ENCODE data around the gene E2F4. TPM values are rescaled to one million over a fixed set of nuclear protein-coding genes. Genes with fewer than 3 reads are reported as not detected.

Gene E2F4
- total and polyA plus RNA-seq, 2 experiments from 2014 or later, result 67.0 to 135 TPM

DNA sequence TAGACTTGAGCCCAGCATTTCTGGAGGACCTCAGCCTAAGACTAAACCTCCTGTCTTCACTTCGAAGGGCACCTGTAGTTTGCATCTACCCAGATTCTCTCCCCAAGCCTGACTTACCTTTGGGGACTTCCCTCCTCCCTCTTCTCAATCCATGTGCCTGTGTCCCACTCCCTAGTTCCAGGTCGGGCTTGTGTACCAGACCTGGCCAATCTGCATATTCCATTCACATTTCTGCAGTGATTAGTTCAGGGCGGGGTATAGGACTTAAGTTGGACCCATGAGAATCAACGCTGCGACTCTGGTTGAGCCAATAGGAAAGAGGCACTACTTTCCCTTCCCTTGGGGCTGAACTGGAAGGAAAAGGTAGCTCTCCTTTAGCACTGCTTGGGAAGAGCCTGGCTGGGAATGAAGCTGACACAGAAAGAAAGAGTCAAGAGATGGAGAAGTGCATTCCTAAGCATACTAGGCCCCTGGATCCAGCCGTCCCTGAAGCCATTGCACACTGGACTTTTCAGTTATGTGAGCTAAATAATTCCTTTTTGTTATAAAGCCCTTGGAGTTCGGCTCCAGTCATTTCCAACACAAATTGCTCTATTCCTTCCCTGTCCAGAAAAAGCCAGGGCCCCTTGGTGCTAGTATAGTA lies 34.7 kb upstream of the E2F4 start:
- Mint-ChIP-seq H3K36me3 (ENCODE audit: low read depth) (no peaks in the 10 kb centered on the region; the same call in 2 of the 3 replicates), H3K27ac (no peak overlapping the region), H3K4me3 (no peak overlapping the region; the same call in 2 of the 3 replicates), H3K27me3 (ENCODE audit: insufficient read depth, low read depth, poor library complexity) (peaks cover 98% of the 10 kb centered on the region), H3K4me1 (peaks cover 17% of the 10 kb centered on the region), H3K9me3 (peaks cover 4% of the 10 kb centered on the region; the same call in 2 of the 3 replicates)
- H3K4me2 ChIP-seq, result no peak overlapping the region
- DNase-seq (ENCODE audit: low spot score) (no peak), ATAC-seq (no peak)
- TF ChIP-seq ZNF462 (CRISPR knock-in tag; IDR thresholded peaks at IDR 0.05), result no peak
- TF ChIP-seq EZH2 (IDR thresholded peaks at IDR 0.05; ENCODE audit: low read depth, unreplicated experiment), result peak; percentile 80
- no peak overlapping the region for H2AFZ ChIP-seq
- no peaks in the 10 kb centered on the region for H3K9me2 ChIP-seq (ENCODE audit: insufficient read depth)
- H3K27me3 ChIP-seq (ENCODE audit: insufficient read depth), result peaks cover 100% of the 10 kb centered on the region
- H3K27ac ChIP-seq (ENCODE audit: low read depth), result no peak overlapping the region
- no peaks in the 10 kb centered on the region for H3K79me2 ChIP-seq (replicated peaks; ENCODE audit: insufficient read depth)
- H3K36me3 ChIP-seq (ENCODE audit: insufficient read depth), result no peaks in the 10 kb centered on the region
- H3K4me3 ChIP-seq, result no peak overlapping the region
- H3F3A ChIP-seq (replicated peaks; ENCODE audit: low read depth), result peaks cover 8% of the 10 kb centered on the region
- peaks cover 5% of the 10 kb centered on the region; the same call in 1 of the 2 replicates for H4K20me1 ChIP-seq (replicated peaks; ENCODE audit: insufficient read depth)
- peaks cover 25% of the 10 kb centered on the region; the same call in 1 of the 2 replicates for H3K4me1 ChIP-seq (ENCODE audit: insufficient read depth)

DNA sequence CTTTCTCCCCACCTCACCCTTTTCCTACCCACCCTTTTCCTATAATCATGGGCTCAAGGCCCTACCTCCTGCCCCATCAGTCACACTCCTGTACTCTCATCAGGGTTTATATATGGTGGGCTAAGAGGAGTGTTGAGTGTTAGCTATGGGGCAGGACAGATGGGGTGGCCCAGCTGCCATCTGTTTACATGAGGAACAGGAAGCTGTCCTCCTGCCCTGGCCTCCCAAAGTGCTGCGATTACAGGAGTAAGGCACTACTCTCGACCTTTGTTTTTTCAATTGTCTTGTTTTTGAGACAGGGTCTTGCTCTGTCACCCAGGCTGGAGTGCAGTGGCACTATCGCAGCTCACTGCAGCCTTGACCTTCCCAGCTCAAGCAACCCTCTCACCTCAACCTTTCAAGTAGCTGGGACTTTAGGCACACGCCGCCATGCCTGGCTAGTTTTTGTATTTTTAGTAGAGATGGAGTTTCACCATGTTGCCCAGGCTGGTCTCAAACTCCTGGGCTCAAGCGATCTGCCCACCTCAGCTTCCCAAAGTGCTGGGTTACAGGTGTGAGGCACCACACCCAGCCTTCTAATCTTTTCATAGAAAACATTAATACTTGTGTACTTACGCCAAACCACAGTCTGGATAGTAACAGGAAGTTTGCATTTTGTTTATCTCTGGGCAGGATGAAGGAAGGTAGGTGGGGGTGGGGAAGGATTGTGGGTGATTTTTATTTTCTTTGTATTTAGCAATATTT lies 33.9 kb upstream of the E2F4 start:
- TF ChIP-seq ETS1 (IDR thresholded peaks at IDR 0.05) (no peak), CREB1 (CRISPR knock-in tag; IDR thresholded peaks at IDR 0.05; ENCODE audit: low read depth) (no peak), EZH2 (IDR thresholded peaks at IDR 0.05; ENCODE audit: low read depth, unreplicated experiment) (peak; percentile 14), ZNF331 (CRISPR knock-in tag; IDR thresholded peaks at IDR 0.05; ENCODE audit: low read depth) (no peak), JUNB (IDR thresholded peaks at IDR 0.05; ENCODE audit: unreplicated experiment) (no peak)
- TF ChIP-seq, protein P1, sequence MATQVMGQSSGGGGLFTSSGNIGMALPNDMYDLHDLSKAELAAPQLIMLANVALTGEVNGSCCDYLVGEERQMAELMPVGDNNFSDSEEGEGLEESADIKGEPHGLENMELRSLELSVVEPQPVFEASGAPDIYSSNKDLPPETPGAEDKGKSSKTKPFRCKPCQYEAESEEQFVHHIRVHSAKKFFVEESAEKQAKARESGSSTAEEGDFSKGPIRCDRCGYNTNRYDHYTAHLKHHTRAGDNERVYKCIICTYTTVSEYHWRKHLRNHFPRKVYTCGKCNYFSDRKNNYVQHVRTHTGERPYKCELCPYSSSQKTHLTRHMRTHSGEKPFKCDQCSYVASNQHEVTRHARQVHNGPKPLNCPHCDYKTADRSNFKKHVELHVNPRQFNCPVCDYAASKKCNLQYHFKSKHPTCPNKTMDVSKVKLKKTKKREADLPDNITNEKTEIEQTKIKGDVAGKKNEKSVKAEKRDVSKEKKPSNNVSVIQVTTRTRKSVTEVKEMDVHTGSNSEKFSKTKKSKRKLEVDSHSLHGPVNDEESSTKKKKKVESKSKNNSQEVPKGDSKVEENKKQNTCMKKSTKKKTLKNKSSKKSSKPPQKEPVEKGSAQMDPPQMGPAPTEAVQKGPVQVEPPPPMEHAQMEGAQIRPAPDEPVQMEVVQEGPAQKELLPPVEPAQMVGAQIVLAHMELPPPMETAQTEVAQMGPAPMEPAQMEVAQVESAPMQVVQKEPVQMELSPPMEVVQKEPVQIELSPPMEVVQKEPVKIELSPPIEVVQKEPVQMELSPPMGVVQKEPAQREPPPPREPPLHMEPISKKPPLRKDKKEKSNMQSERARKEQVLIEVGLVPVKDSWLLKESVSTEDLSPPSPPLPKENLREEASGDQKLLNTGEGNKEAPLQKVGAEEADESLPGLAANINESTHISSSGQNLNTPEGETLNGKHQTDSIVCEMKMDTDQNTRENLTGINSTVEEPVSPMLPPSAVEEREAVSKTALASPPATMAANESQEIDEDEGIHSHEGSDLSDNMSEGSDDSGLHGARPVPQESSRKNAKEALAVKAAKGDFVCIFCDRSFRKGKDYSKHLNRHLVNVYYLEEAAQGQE (IDR thresholded peaks at IDR 0.05; ENCODE audit: unreplicated experiment), result no peak
- Histone ChIP-seq H3K4me1 (ENCODE audit: insufficient read depth) (peaks cover 25% of the 10 kb centered on the region; the same call in 1 of the 2 replicates), H3K4me2 (peak overlapping the region; percentile 86; the same call in 1 of the 2 replicates), H3K27ac (ENCODE audit: low read depth) (no peak overlapping the region), H3K27me3 (ENCODE audit: insufficient read depth) (peaks cover 100% of the 10 kb centered on the region), H3K4me3 (0 out of 2 replicates have a peak overlapping the region, but pooled peaks have one; percentile 66), H3F3A (replicated peaks; ENCODE audit: low read depth) (peaks cover 13% of the 10 kb centered on the region), H2AFZ (no peak overlapping the region), H3K9me2 (ENCODE audit: insufficient read depth) (no peaks in the 10 kb centered on the region), H3K79me2 (replicated peaks; ENCODE audit: insufficient read depth) (no peaks in the 10 kb centered on the region), H3K36me3 (ENCODE audit: insufficient read depth) (no peaks in the 10 kb centered on the region), H4K20me1 (replicated peaks; ENCODE audit: insufficient read depth) (peaks cover 5% of the 10 kb centered on the region; the same call in 1 of the 2 replicates)
- Mint-ChIP-seq H3K4me3 (peak overlapping the region; percentile 69; the same call in 1 of the 3 replicates), H3K27me3 (ENCODE audit: insufficient read depth, low read depth, poor library complexity) (peaks cover 98% of the 10 kb centered on the region), H3K9me3 (peaks cover 4% of the 10 kb centered on the region; the same call in 2 of the 3 replicates), H3K4me1 (peaks cover 19% of the 10 kb centered on the region), H3K36me3 (ENCODE audit: low read depth) (no peaks in the 10 kb centered on the region; the same call in 2 of the 3 replicates), H3K27ac (no peak overlapping the region)
- no peak for ATAC-seq
- no peak for DNase-seq (ENCODE audit: low spot score)
